Ovary (tissue), 9 donors: ENCODE measurements around the gene PAN2. TPM values are rescaled to one million over a fixed set of nuclear protein-coding genes. Genes with fewer than 3 reads are reported as not detected.

Experiments used
- DNase-seq, 5 donors: peaks; one replicate each; pipeline ENCODE4 v3.0.0-alpha.2; 2019 to 2020
- H3K27ac ChIP-seq, 2 donors: fragments of 200-600 bp; one replicate each; pipeline versions ENCODE4 v1.5.1 to v1.8.0; 2019 to 2022
- H3K27me3 ChIP-seq: fragments of 200-600 bp; one replicate; pipeline ENCODE4 v1.8.0; 2022
- H3K36me3 ChIP-seq: fragments of 200-600 bp; sonication (generic); one replicate; pipeline ENCODE4 v1.5.1; 2019
- H3K4me1 ChIP-seq: one replicate; pipeline ENCODE4 v1.8.1; 2013; ENCODE audit warnings: mild to moderate bottlenecking, moderate library complexity; ENCODE audit not compliant: insufficient read depth
- H3K4me3 ChIP-seq: fragments of 200-600 bp; sonication (generic); one replicate; pipeline ENCODE4 v1.5.1; 2017
- H3K9me3 ChIP-seq, 2 donors: fragments of 200-600 bp in 1 of 2; sonication (generic) in 1 of 2; one replicate each; pipeline versions ENCODE4 v1.5.1 to v1.8.1; 2013 to 2019; ENCODE audit warnings: mild to moderate bottlenecking in 1 of 2, moderate library complexity in 1 of 2
- CTCF ChIP-seq, 3 donors: fragments of 450-650 bp in 2 of 3; fragments of 200-600 bp in 1 of 3; IDR thresholded peaks; one replicate each; pipeline versions ENCODE4 v1.5.1 to v1.8.0; 2016 to 2022; ENCODE audit warnings: antibody characterized with exemption in 3 of 3, mild to moderate bottlenecking in 1 of 3
- EP300 ChIP-seq: sonication (generic); formaldehyde crosslinking; IDR thresholded peaks from one replicate; pipeline ENCODE4 v1.6.1; 2017; ENCODE audit warnings: antibody characterized with exemption
- POLR2A ChIP-seq: fragments of 450-650 bp; IDR thresholded peaks from one replicate; pipeline ENCODE4 v1.6.1; 2017; ENCODE audit warnings: antibody characterized with exemption, mild to moderate bottlenecking, moderate library complexity
- WGBS, 3 donors: extraction: QIAGEN DNeasy Blood & Tissue Kit in 1 of 3; methylation state at CpG; one replicate each; pipeline versions ENCODE4 v1.1.5 to v1.1.7; 2013 to 2017; 5-methylcytosine and 5-hydroxymethylcytosine counted together
- intact Hi-C, 4 donors: fragments of 100-400 bp; cut with DNase I; formaldehyde crosslinking; loops; one replicate each; pipeline versions ENCODE4 v1.11.0 to v1.15.1; 2022 to 2023
- polyA plus RNA-seq, 2 donors: library from polyadenylated mRNA; stranded (reverse); fragments of 200-250 nt in 1 of 2; fragments of 350-450 nt in 1 of 2; fragmentation: Illumina TruSeq in 1 of 2; extraction: RNeasy Lipid Tissue Mini Kit (QIAGEN cat#74804) in 1 of 2; gene quantifications; one replicate each; pipeline ENCODE4 v1.2.3, GENCODE V29; 2013 to 2014
- total RNA-seq, 7 donors: library from RNA; depleted of rRNA in 2 of 7; stranded (reverse); fragments of >200 nt in 2 of 7; fragmentation: NEBNext Ultra II Directional in 3 of 7; extraction: Animal tissue kit (Norgen Biotek cat#: 25700) in 3 of 7; gene quantifications; one replicate each; pipeline versions ENCODE4 v1.1.0 to v1.2.4, GENCODE V29; 2016 to 2023
- donor health status: DM: no; HTN: no; CAD: no; lungs with moderate emphysema.
- donor health status: DM: no; HTN: no; CAD: no.
- donor health status: Bipolar disorder and iron deficiency.
- donor health status: DM: yes; HTN: yes; CAD: no.
- donor health status: DM: no; HTN: no; CAD: no.
- donor health status: DM: yes; HTN: yes; CAD: no.

PAN2 gene
- total and polyA plus RNA-seq, 9 donors, result 41.0 to 103 (median 70.0) TPM

GRCh38 chr12:56299853-56300643 lies 33.8 kb downstream of the PAN2 start, which contains the start of gene CS:
Gene CS (minus strand): TSS chr12:56300330. CDS start chr12:56300201, 129 bp downstream.
- H3K9me3 ChIP-seq, result no peaks in the 10 kb centered on the region
- WGBS, 3 donors, result 0 to 1% (median 0%) methylated on average over 57 to 63 of the region's 63 CpGs
- H3K4me1 ChIP-seq, result peaks cover 13% of the 10 kb centered on the region
- TF ChIP-seq POLR2A (peak; percentile 42), CTCF (IDR thresholded peaks at IDR 0.05) (peak in 1 of 3 donors; percentile 17), EP300 (no peak)
- intact Hi-C loops, result loop anchor here in 1 of 4 donors (10.0 kb wide), 2 partner anchors 105 to 165 kb away; partner anchors contain the start of gene SPRYD4
- H3K27ac ChIP-seq, result peak within 1 kb of the TSS; percentile 53 to 89
- H3K4me3 ChIP-seq, result peak within 1 kb of the TSS; percentile 99
- no peaks in the 10 kb centered on the region for H3K36me3 ChIP-seq
- H3K27me3 ChIP-seq, result no peaks in the 10 kb centered on the region
- DNase-seq, result peak; percentile 98 to 99 (median 99)

DNA sequence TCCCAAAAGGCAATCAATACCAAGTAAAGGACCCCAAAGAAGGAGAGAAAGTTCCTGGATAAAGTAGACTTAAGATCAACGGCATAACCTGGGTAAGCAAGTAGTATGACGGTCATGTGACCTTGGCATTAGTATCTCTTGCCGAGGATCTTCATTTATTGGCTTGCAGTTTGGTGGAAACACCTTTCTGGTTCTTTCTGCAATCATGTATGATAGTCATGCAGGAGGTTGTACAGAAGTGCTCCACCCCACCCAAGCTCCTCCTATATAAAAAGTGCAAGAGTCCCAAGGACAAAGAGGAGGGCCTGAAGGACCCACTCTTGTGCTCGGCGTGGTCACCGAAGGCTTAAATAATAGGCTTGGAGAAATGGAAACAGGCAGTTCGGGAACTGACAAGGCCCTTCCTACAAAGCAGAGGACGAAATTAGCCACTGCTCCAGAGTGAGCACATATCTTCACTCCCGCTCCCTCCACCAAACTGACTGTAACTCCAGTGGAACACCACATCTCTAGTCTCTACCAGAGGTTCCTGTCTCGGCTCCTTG lies 34.4 kb downstream of the PAN2 start:
- TF ChIP-seq POLR2A, result no peak
- TF ChIP-seq CTCF (IDR thresholded peaks at IDR 0.05), result no peak
- TF ChIP-seq EP300, result no peak
- intact Hi-C loops, result loop anchor here in 1 of 4 donors (10.0 kb wide), 2 partner anchors 105 to 165 kb away; partner anchors contain the start of gene SPRYD4
- DNase-seq, result no peak
- peak overlapping the region; percentile 99 for H3K4me3 ChIP-seq
- peak overlapping the region; percentile 31 to 89 for H3K27ac ChIP-seq
- 0 to 1% (median 1%) methylated on average over 10 of the region's 10 CpGs for WGBS, 3 donors
- H3K9me3 ChIP-seq, result no peaks in the 10 kb centered on the region
- H3K27me3 ChIP-seq, result no peaks in the 10 kb centered on the region
- H3K4me1 ChIP-seq, result peaks cover 13% of the 10 kb centered on the region
- no peaks in the 10 kb centered on the region for H3K36me3 ChIP-seq

DNA sequence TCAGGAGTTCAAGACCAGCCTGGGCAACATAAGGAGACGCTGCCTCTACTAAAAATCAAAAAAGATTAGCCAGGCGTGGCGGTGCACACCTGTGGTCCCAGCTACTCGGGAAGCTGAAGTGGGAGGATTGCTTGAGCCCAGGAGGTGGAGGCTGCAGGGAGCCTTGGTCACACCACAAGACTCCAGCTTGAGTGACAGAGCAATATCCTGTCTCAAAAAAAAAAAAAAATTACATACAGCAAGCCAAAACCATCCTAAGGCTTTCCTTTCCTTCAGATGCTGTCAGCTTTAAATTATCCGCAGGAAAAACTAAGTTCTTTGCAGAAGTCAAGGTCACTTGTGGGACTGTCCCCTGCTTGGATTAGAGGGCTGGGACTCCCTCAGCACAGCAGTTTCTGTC lies 35.0 kb downstream of the PAN2 start:
- H3K4me3 ChIP-seq, result peak overlapping the region; percentile 99

More for the DNA sequence above, 35.0 kb downstream of the PAN2 start:
- intact Hi-C loops, result loop anchor here in 1 of 4 donors (10.0 kb wide), 2 partner anchors 104 to 166 kb away; partner anchors contain the start of gene SPRYD4
- Histone ChIP-seq H3K36me3 (no peaks in the 10 kb centered on the region), H3K4me1 (peaks cover 13% of the 10 kb centered on the region), H3K9me3 (no peaks in the 10 kb centered on the region), H3K27me3 (no peaks in the 10 kb centered on the region), H3K27ac (peak overlapping the region in 1 of 2 donors; percentile 89)
- no peak for TF ChIP-seq CTCF (IDR thresholded peaks at IDR 0.05)
- no peak for TF ChIP-seq EP300
- no peak for TF ChIP-seq POLR2A
- DNase-seq, result no peak
- WGBS, 3 donors, result 49 to 60% (median 56%) methylated on average over 5 of the region's 5 CpGs
